A549 (cell line): ENCODE results near the gene UROC1.

Experiments used
- KDM1A ChIP-seq: fragments of 200-600 bp; sonication (generic); IDR thresholded peaks from 2 replicates; pipeline ENCODE4 v1.6.1; 2016; ENCODE audit warnings: low read depth, mild to moderate bottlenecking
- TF ChIP-seq, protein P1 (sequence below): fragments of >200 bp; sonication (Bioruptor Twin); formaldehyde crosslinking; IDR thresholded peaks from 3 replicates; pipeline ENCODE4 v1.5.1; 2016
- TF ChIP-seq, protein P2 (sequence below): IDR thresholded peaks from 2 replicates; pipeline ENCODE4 v1.6.1; 2012
- TF ChIP-seq, protein P3 (sequence below): fragments of 450-650 bp; IDR thresholded peaks from 2 replicates; pipeline ENCODE4 v1.6.1; 2014; ENCODE audit warnings: antibody characterized with exemption

DNA sequence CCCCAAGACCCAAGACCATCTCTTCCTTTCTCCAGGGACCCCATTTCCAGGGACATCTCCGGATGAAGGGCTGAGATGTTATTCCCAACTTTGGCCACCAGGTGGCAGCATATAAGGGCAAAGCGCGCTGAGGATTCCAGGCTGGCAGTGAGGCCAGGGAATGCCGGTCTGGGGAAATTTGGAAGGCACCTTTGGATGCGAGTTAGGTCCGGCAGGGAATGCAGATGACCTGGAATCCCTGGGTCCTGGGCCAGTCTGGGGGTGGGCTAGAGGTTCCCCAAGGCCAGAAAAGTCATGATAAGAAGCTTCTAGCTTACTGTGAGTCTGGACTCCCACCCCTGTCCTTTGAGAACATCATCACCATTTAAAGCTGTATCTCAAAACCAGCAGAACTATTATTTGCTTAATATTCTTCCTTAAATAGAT is 4.8 kb upstream of the UROC1 start:
- TF ChIP-seq, protein P1, sequence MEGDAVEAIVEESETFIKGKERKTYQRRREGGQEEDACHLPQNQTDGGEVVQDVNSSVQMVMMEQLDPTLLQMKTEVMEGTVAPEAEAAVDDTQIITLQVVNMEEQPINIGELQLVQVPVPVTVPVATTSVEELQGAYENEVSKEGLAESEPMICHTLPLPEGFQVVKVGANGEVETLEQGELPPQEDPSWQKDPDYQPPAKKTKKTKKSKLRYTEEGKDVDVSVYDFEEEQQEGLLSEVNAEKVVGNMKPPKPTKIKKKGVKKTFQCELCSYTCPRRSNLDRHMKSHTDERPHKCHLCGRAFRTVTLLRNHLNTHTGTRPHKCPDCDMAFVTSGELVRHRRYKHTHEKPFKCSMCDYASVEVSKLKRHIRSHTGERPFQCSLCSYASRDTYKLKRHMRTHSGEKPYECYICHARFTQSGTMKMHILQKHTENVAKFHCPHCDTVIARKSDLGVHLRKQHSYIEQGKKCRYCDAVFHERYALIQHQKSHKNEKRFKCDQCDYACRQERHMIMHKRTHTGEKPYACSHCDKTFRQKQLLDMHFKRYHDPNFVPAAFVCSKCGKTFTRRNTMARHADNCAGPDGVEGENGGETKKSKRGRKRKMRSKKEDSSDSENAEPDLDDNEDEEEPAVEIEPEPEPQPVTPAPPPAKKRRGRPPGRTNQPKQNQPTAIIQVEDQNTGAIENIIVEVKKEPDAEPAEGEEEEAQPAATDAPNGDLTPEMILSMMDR = peak; percentile 70
- TF ChIP-seq, protein P2, sequence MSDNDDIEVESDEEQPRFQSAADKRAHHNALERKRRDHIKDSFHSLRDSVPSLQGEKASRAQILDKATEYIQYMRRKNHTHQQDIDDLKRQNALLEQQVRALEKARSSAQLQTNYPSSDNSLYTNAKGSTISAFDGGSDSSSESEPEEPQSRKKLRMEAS = no peak
- TF ChIP-seq KDM1A = no peak
- TF ChIP-seq, protein P3, sequence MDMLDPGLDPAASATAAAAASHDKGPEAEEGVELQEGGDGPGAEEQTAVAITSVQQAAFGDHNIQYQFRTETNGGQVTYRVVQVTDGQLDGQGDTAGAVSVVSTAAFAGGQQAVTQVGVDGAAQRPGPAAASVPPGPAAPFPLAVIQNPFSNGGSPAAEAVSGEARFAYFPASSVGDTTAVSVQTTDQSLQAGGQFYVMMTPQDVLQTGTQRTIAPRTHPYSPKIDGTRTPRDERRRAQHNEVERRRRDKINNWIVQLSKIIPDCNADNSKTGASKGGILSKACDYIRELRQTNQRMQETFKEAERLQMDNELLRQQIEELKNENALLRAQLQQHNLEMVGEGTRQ = no peak
